H9 (cell line): ENCODE data around the gene C1S. TPM values are rescaled to one million over a fixed set of nuclear protein-coding genes. Genes with fewer than 3 reads are reported as not detected.

Experiments used
- DNase-seq: peaks from one replicate; pipeline ENCODE4 v3.0.0-alpha.2; 2017
- H2AFZ ChIP-seq: one replicate; pipeline ENCODE4 v1.6.1; 2013; ENCODE audit warnings: mild to moderate bottlenecking, low read length, control low read depth, moderate library complexity
- H2AK5ac ChIP-seq: 2 replicates; pipeline ENCODE4 v1.6.1; 2013; ENCODE audit warnings: low read length, control low read depth, mixed read lengths; ENCODE audit not compliant: insufficient read length
- H2BK120ac ChIP-seq: one replicate; pipeline ENCODE4 v1.6.1; 2013; ENCODE audit warnings: low read depth, mild to moderate bottlenecking, low read length, control low read depth, inconsistent platforms; ENCODE audit not compliant: poor library complexity, severe bottlenecking
- H2BK12ac ChIP-seq: 2 replicates; pipeline ENCODE4 v1.6.1; 2013; ENCODE audit warnings: low read length, control low read depth, mixed read lengths, low read depth; ENCODE audit not compliant: insufficient read length
- H2BK15ac ChIP-seq: 2 replicates; pipeline ENCODE4 v1.6.1; 2013; ENCODE audit warnings: low read depth, low read length, control low read depth
- H2BK20ac ChIP-seq: one replicate; pipeline ENCODE4 v1.6.1; 2013; ENCODE audit warnings: low read depth, mild to moderate bottlenecking, low read length, control low read depth, inconsistent platforms; ENCODE audit not compliant: poor library complexity, severe bottlenecking
- H2BK5ac ChIP-seq: 2 replicates; pipeline ENCODE4 v1.6.1; 2013; ENCODE audit warnings: low read length, control low read depth, mixed read lengths; ENCODE audit not compliant: insufficient read length
- H3K14ac ChIP-seq: 2 replicates; pipeline ENCODE4 v1.6.1; 2013; ENCODE audit warnings: low read length, control low read depth; ENCODE audit not compliant: insufficient read depth
- H3K18ac ChIP-seq: 2 replicates; pipeline ENCODE4 v1.6.1; 2013; ENCODE audit warnings: low read depth, mild to moderate bottlenecking, mixed read lengths, low read length, control low read depth; ENCODE audit not compliant: insufficient read length
- H3K23ac ChIP-seq: 2 replicates; pipeline ENCODE4 v1.6.1; 2013; ENCODE audit warnings: low read length, control low read depth, mixed read lengths, low read depth; ENCODE audit not compliant: insufficient read length
- H3K23me2 ChIP-seq: 2 replicates; pipeline ENCODE4 v1.6.1; 2013; ENCODE audit warnings: low read depth, mild to moderate bottlenecking, mixed read lengths, low read length, control low read depth; ENCODE audit not compliant: insufficient read length, poor library complexity, severe bottlenecking
- H3K27ac ChIP-seq: 2 replicates; pipeline ENCODE4 v1.5.1; 2013; ENCODE audit warnings: low read length, control low read depth, mixed read lengths, low read depth; ENCODE audit not compliant: insufficient read length
- H3K27me3 ChIP-seq: 2 replicates; pipeline ENCODE4 v1.6.1; 2013; ENCODE audit warnings: low read length, control low read depth, inconsistent platforms; ENCODE audit not compliant: insufficient read depth
- H3K4ac ChIP-seq: 2 replicates; pipeline ENCODE4 v1.6.1; 2013; ENCODE audit warnings: low read depth, mild to moderate bottlenecking, control low read depth, inconsistent platforms, low read length, moderate library complexity
- H3K4me1 ChIP-seq: 2 replicates; pipeline ENCODE4 v1.6.1; 2013; ENCODE audit warnings: low read length, control low read depth, inconsistent platforms; ENCODE audit not compliant: insufficient read depth
- H3K4me2 ChIP-seq: 2 replicates; pipeline ENCODE4 v1.6.1; 2013; ENCODE audit warnings: low read length, control low read depth, mixed read lengths; ENCODE audit not compliant: insufficient read length, insufficient read depth
- H3K56ac ChIP-seq: 2 replicates; pipeline ENCODE4 v1.6.1; 2013; ENCODE audit warnings: low read depth, mild to moderate bottlenecking, mixed read lengths, low read length, control low read depth; ENCODE audit not compliant: insufficient read length
- H3K79me1 ChIP-seq: 2 replicates; pipeline ENCODE4 v1.6.1; 2013; ENCODE audit warnings: low read depth, mild to moderate bottlenecking, moderate library complexity, low read length, control low read depth, inconsistent platforms; ENCODE audit not compliant: insufficient read depth, poor library complexity, severe bottlenecking
- H3K79me2 ChIP-seq: 2 replicates; pipeline ENCODE4 v1.6.1; 2013; ENCODE audit warnings: low read length, control low read depth, inconsistent platforms; ENCODE audit not compliant: insufficient read depth
- H3K9ac ChIP-seq: 2 replicates; pipeline ENCODE4 v1.6.1; 2013; ENCODE audit warnings: low read length, control low read depth, mixed read lengths; ENCODE audit not compliant: insufficient read length; ENCODE audit errors: extremely low read depth
- H3K9me3 ChIP-seq: one replicate; pipeline ENCODE4 v1.6.1; 2013; ENCODE audit warnings: low read depth, low read length, inconsistent platforms; ENCODE audit not compliant: control insufficient read depth
- H3T11ph ChIP-seq: one replicate; pipeline ENCODE4 v1.6.1; 2013; ENCODE audit warnings: mild to moderate bottlenecking, low read length, control low read depth, inconsistent platforms
- H4K20me1 ChIP-seq: one replicate; pipeline ENCODE4 v1.6.1; 2013; ENCODE audit not compliant: control insufficient read depth, insufficient read length, insufficient read depth
- H4K5ac ChIP-seq: 2 replicates; pipeline ENCODE4 v1.6.1; 2013; ENCODE audit warnings: low read depth, mild to moderate bottlenecking, mixed read lengths, low read length, control low read depth; ENCODE audit not compliant: insufficient read length
- H4K8ac ChIP-seq: replicated peaks from 2 replicates; pipeline ENCODE4 v1.6.1; 2013; ENCODE audit warnings: low read length, control low read depth, mixed read lengths, low read depth; ENCODE audit not compliant: insufficient read length
- H4K91ac ChIP-seq: 2 replicates; pipeline ENCODE4 v1.6.1; 2013; ENCODE audit warnings: low read depth, mild to moderate bottlenecking, moderate library complexity, mixed read lengths, low read length, control low read depth; ENCODE audit not compliant: insufficient read length
- H3K27ac Mint-ChIP-seq, 3 experiments: 2 replicates in 2 of 3; 3 replicates in 1 of 3; pipeline ENCODE4 v1.8.0; 2020 to 2021; ENCODE audit warnings: mixed read lengths in 3 of 3, mild to moderate bottlenecking in 1 of 3, moderate library complexity in 1 of 3
- H3K27me3 Mint-ChIP-seq: 2 replicates; pipeline ENCODE4 v1.8.0; 2021; ENCODE audit warnings: low read depth, mild to moderate bottlenecking, moderate library complexity, mixed read lengths
- H3K36me3 Mint-ChIP-seq, 3 experiments: 2 replicates in 2 of 3; 3 replicates in 1 of 3; pipeline ENCODE4 v1.8.0; 2020 to 2021; ENCODE audit warnings: low read depth in 3 of 3, mixed read lengths in 3 of 3; ENCODE audit not compliant: insufficient read depth in 1 of 3
- H3K4me1 Mint-ChIP-seq, 2 experiments: 2 replicates each; pipeline ENCODE4 v1.8.0; 2020; ENCODE audit warnings: mixed read lengths in 2 of 2
- H3K4me3 Mint-ChIP-seq, 2 experiments: 2 replicates in 1 of 2; 3 replicates in 1 of 2; pipeline ENCODE4 v1.8.0; 2020 to 2021; ENCODE audit warnings: mild to moderate bottlenecking in 2 of 2, mixed read lengths in 2 of 2, moderate library complexity in 1 of 2
- H3K9me3 Mint-ChIP-seq, 2 experiments: 2 replicates in 1 of 2; 3 replicates in 1 of 2; pipeline ENCODE4 v1.8.0; 2020; ENCODE audit warnings: mild to moderate bottlenecking in 2 of 2, mixed read lengths in 2 of 2, moderate library complexity in 1 of 2
- WGBS: extraction: QIAGEN DNeasy Blood & Tissue Kit; methylation state at CpG from one replicate; pipeline ENCODE4 v1.1.7; 2013; ENCODE audit warnings: missing lambda C conversion rate, low lambda C conversion rate, mixed read lengths; ENCODE audit not compliant: insufficient read length; ENCODE audit errors: extremely low coverage; 5-methylcytosine and 5-hydroxymethylcytosine counted together
- total RNA-seq: library from RNA; stranded (reverse); gene quantifications from 2 replicates; pipeline ENCODE4 v1.2.1, GENCODE V29; 2021
- TF ChIP-seq, protein P1 (sequence below): fragments of 200-600 bp; sonication (generic); conservative IDR thresholded peaks from 3 replicates; pipeline ENCODE4 v1.8.0; 2021; ENCODE audit warnings: antibody characterized with exemption, mild to moderate bottlenecking

Gene C1S
- total RNA-seq, 1 experiment from 2014 or later, result 4.2 TPM

DNA sequence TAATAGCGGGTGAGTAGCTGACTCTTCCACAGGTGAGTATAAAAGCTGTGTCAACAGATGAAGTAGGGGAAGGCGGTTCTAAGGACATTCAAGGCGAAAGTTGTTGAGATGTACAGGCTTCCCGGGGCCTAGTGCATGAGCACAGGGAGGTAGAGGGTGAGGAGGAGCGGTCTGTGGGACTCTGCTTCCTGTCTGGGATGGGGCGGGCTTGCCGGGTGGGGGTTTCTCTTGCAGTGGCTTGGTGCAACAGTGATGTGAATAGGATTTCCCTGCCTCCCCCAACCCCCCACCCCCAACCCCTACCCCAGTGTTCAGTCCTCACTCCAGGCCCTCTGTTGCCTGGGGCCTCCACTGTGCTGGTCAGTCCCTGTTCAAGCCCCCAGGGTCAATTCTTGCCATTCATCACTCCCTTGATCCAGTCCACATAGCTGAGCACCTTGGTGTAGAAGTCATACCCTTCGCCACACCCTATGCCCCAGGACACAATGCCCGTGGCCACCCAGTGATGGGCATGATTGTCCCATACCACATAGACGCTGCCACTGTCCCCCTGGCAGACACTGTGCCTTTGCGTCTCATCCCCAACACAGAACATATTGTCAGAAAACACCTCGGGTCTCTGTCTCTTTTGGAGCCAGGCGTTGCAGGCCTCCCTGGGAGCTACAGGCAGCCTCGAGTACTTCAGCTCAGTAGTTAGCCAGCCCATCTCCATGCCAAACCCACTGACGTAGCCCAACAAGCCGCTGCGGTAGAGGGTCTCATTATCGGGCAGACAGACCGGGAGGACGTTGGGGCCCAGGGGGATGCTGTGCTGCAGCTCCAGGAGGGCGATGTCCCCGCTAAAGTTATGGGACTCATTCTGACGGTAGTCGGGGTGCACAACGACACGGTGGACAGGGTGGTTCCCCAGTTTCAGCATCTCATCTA is 35.8 kb downstream of the C1S start:
- no peaks in the 10 kb centered on the region for H3K27me3 ChIP-seq
- no peak overlapping the region for H2BK20ac ChIP-seq
- Mint-ChIP-seq H3K27me3 (peaks cover 4% of the 10 kb centered on the region), H3K9me3 (no peaks in the 10 kb centered on the region), H3K36me3 (peaks cover 5 to 15% (median 14%) of the 10 kb centered on the region in 3 experiments; a peak in 5 of 7 replicates), H3K4me3 (no peak overlapping the region), H3K4me1 (peaks cover 18 to 19% of the 10 kb centered on the region in 2 experiments), H3K27ac (no peak overlapping the region; a peak in 1 of 7 replicates)
- no peak overlapping the region for H3K9ac ChIP-seq
- H3K23me2 ChIP-seq, result peaks cover 4% of the 10 kb centered on the region
- H3K4me1 ChIP-seq, result peaks cover 6% of the 10 kb centered on the region; the same call in 1 of the 2 replicates
- H4K8ac ChIP-seq, result peak overlapping the region; percentile 24
- no peak overlapping the region for H3K14ac ChIP-seq
- H3T11ph ChIP-seq, result no peak overlapping the region
- H2BK5ac ChIP-seq, result no peak overlapping the region
- no peak overlapping the region for H2AFZ ChIP-seq
- no peak overlapping the region for H3K4ac ChIP-seq
- no peak overlapping the region for H2AK5ac ChIP-seq
- H3K18ac ChIP-seq, result no peak overlapping the region
- H2BK12ac ChIP-seq, result no peak overlapping the region
- H3K23ac ChIP-seq, result no peak overlapping the region
- no CpG with 5 or more reads among the region's 26 CpGs for WGBS
- H4K20me1 ChIP-seq, result no peaks in the 10 kb centered on the region
- H2BK120ac ChIP-seq, result no peak overlapping the region
- H3K56ac ChIP-seq, result no peak overlapping the region
- no peak overlapping the region for H4K91ac ChIP-seq
- no peaks in the 10 kb centered on the region for H3K9me3 ChIP-seq
- no peak for DNase-seq
- no peak overlapping the region for H2BK15ac ChIP-seq
- H4K5ac ChIP-seq, result no peak overlapping the region
- no peaks in the 10 kb centered on the region for H3K79me1 ChIP-seq
- TF ChIP-seq, protein P1, sequence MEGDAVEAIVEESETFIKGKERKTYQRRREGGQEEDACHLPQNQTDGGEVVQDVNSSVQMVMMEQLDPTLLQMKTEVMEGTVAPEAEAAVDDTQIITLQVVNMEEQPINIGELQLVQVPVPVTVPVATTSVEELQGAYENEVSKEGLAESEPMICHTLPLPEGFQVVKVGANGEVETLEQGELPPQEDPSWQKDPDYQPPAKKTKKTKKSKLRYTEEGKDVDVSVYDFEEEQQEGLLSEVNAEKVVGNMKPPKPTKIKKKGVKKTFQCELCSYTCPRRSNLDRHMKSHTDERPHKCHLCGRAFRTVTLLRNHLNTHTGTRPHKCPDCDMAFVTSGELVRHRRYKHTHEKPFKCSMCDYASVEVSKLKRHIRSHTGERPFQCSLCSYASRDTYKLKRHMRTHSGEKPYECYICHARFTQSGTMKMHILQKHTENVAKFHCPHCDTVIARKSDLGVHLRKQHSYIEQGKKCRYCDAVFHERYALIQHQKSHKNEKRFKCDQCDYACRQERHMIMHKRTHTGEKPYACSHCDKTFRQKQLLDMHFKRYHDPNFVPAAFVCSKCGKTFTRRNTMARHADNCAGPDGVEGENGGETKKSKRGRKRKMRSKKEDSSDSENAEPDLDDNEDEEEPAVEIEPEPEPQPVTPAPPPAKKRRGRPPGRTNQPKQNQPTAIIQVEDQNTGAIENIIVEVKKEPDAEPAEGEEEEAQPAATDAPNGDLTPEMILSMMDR, result no peak
- H3K4me2 ChIP-seq, result no peak overlapping the region
- no peak overlapping the region for H3K27ac ChIP-seq
- no peaks in the 10 kb centered on the region for H3K79me2 ChIP-seq
